DND-41 (cell line): ENCODE data around the gene WDR86.

Source experiments
- ATAC-seq: fragments of 200-7000 bp; cut with Tn5 transposase; 3 replicates; pipeline ENCODE4 v1.9.1; 2021; ENCODE audit warnings: low read depth; ENCODE audit not compliant: insufficient read depth
- DNase-seq: peaks from one replicate; pipeline ENCODE4 v3.0.0-alpha.2; 2020
- H2AFZ ChIP-seq: 2 replicates; pipeline ENCODE4 v1.6.0; 2012; ENCODE audit warnings: low read depth, low read length
- H3K27ac ChIP-seq: 2 replicates; pipeline ENCODE4 v1.5.1; 2012; ENCODE audit warnings: low read length, inconsistent platforms
- H3K27me3 ChIP-seq: fragments of 200-600 bp; sonication (generic); 2 replicates; pipeline ENCODE4 v1.6.0; 2012; ENCODE audit warnings: low read length, mild to moderate bottlenecking, inconsistent platforms; ENCODE audit not compliant: insufficient read depth, poor library complexity
- H3K36me3 ChIP-seq: 2 replicates; pipeline ENCODE4 v1.5.1; 2012; ENCODE audit warnings: low read length, inconsistent platforms; ENCODE audit not compliant: insufficient read depth
- H3K4me1 ChIP-seq: 2 replicates; pipeline ENCODE4 v1.5.1; 2012; ENCODE audit warnings: mild to moderate bottlenecking, low read length; ENCODE audit not compliant: insufficient read depth
- H3K4me2 ChIP-seq: 2 replicates; pipeline ENCODE4 v1.6.0; 2012; ENCODE audit warnings: mild to moderate bottlenecking, moderate library complexity, low read length, inconsistent platforms; ENCODE audit not compliant: insufficient read depth
- H3K4me3 ChIP-seq, 2 experiments: fragments of 200-600 bp in 1 of 2; shearing (Covaris generic) in 1 of 2; 2 replicates each; pipeline ENCODE4 v1.5.1; 2012 to 2016; ENCODE audit warnings: inconsistent platforms in 2 of 2, low read length in 2 of 2, mild to moderate bottlenecking in 2 of 2, low read depth in 1 of 2, moderate library complexity in 1 of 2
- H3K79me2 ChIP-seq: 2 replicates; pipeline ENCODE4 v1.6.0; 2012; ENCODE audit warnings: low read length, inconsistent platforms; ENCODE audit not compliant: insufficient read depth
- H3K9ac ChIP-seq: 2 replicates; pipeline ENCODE4 v1.6.0; 2012; ENCODE audit warnings: low read depth, mild to moderate bottlenecking, inconsistent platforms, low read length, moderate library complexity
- H3K9me3 ChIP-seq: 2 replicates; pipeline ENCODE4 v1.5.1; 2012; ENCODE audit warnings: low read length, moderate library complexity, mild to moderate bottlenecking, inconsistent platforms; ENCODE audit not compliant: insufficient read depth, severe bottlenecking
- H4K20me1 ChIP-seq: 2 replicates; pipeline ENCODE4 v1.6.0; 2012; ENCODE audit warnings: low read length; ENCODE audit not compliant: insufficient read depth
- CTCF ChIP-seq: IDR thresholded peaks from 2 replicates; pipeline ENCODE4 v1.5.1; 2012; ENCODE audit warnings: borderline replicate concordance, low read length, moderate library complexity, mild to moderate bottlenecking; ENCODE audit not compliant: poor library complexity, severe bottlenecking; ENCODE audit errors: extremely low read depth
- EZH2 ChIP-seq: IDR thresholded peaks from 3 replicates; pipeline ENCODE4 v1.6.1; 2012; ENCODE audit warnings: borderline replicate concordance, low read depth, mild to moderate bottlenecking, moderate library complexity, low read length, inconsistent platforms; ENCODE audit not compliant: severe bottlenecking

WDR86 gene

DNA sequence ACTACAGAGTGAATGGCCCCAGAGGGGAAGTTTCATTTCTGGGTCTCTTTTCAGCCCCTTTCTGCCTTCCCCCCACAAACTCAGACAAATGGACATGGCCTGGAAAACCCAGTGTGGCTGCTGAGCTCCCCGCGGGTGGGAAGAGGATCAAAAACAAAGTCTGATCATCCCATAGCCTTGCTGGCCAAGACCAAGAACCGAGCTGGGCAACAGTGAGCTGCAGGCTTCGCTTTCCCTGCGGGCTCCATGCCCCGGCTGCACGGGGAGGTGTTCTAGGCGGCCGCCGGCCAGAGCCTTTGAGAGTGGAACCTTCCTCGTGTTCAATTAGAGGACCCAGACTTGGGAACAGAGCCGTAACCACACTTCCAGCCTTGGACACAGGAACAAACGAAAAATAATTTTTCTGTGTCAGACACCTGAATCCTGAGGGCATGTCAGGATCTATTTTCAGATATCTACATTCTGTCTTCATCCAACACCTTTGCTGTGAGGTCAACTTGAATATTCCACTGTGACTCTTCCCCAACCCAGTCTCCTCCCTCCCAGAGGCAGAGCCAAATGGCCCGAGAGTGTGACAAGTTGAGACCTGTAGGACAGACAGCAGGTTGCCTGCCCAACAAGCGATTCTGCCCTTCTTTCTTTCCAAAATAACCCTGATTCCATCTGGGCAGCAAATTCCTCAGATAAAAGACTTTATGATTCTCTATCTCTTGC lies 26.0 kb downstream of the WDR86 start:
- ATAC-seq (no peak), DNase-seq (no peak)
- no peak overlapping the region for H3K4me2 ChIP-seq
- H3K9ac ChIP-seq = no peak overlapping the region
- H3K4me1 ChIP-seq = no peaks in the 10 kb centered on the region
- H3K27ac ChIP-seq = no peak overlapping the region
- no peaks in the 10 kb centered on the region for H4K20me1 ChIP-seq
- no peak overlapping the region for H3K4me3 ChIP-seq
- H3K27me3 ChIP-seq = no peaks in the 10 kb centered on the region
- peaks cover 11% of the 10 kb centered on the region; the same call in 1 of the 2 replicates for H3K36me3 ChIP-seq
- no peak overlapping the region for H2AFZ ChIP-seq
- H3K79me2 ChIP-seq = no peaks in the 10 kb centered on the region
- TF ChIP-seq EZH2 (no peak), CTCF (no peak)
- H3K9me3 ChIP-seq = no peaks in the 10 kb centered on the region

DNA sequence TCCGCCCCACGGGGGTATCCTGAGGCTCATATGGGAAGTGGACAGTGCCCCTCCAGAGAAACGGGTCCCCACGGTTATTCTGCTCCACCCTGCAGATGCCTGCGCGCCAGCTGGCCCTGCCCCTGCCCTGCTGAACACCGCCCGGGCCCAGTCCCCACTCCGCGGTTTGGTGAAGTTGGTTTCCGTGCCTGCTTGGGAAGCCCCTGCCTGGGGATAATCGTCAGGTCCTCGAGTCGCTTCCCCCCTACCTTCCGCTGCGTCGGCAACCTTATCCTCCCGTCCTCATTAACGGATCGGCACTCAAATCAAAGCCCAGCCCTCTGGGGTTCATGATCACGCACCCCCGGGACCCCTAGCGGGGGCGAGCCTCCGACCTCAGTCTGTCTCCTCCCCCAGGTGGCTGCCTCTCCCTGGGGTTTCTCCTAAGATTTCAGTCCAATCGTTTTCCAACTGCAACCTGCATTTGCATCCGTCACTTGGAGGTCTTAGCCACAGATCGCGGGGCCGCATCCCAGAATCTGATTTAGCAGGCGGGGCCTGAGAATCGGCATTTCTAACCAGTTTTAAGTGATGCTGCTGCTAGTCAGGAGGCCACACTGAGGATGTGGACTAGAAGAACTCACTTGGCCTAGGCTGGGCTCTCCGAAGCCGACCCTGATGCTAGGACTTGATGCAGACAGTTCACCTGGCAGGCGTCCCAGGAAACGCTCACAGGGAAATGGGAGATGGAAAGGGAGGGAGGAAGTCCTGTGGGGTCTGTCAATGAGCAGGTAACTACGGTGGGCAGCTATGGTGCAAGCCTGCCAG lies 27.6 kb downstream of the WDR86 start:
- Histone ChIP-seq H3K27me3 (no peaks in the 10 kb centered on the region), H3K4me2 (no peak overlapping the region), H3K4me1 (no peaks in the 10 kb centered on the region), H2AFZ (no peak overlapping the region), H3K27ac (no peak overlapping the region), H4K20me1 (no peaks in the 10 kb centered on the region), H3K79me2 (no peaks in the 10 kb centered on the region), H3K9ac (no peak overlapping the region), H3K36me3 (peaks cover 24% of the 10 kb centered on the region), H3K9me3 (no peaks in the 10 kb centered on the region), H3K4me3 (no peak overlapping the region)
- DNase-seq (no peak), ATAC-seq (no peak)
- no peak for TF ChIP-seq CTCF
- TF ChIP-seq EZH2 = no peak

- DNase-seq (no peak), ATAC-seq (no peak)
- Histone ChIP-seq H3K4me3 (no peak overlapping the region), H3K4me2 (no peak overlapping the region), H3K36me3 (peaks cover 31% of the 10 kb centered on the region), H3K27me3 (no peaks in the 10 kb centered on the region), H3K9me3 (no peaks in the 10 kb centered on the region), H3K27ac (no peak overlapping the region), H3K4me1 (no peaks in the 10 kb centered on the region), H3K79me2 (no peaks in the 10 kb centered on the region), H2AFZ (no peak overlapping the region), H3K9ac (no peak overlapping the region), H4K20me1 (no peaks in the 10 kb centered on the region)
- TF ChIP-seq EZH2 = no peak
- no peak for TF ChIP-seq CTCF
Measured at GRCh38 chr7:151381348-151382078, 28.3 kb downstream of the WDR86 start.
